Natural killer cell (primary cell): ENCODE data around the gene GKN1. TPM values are rescaled to one million over a fixed set of nuclear protein-coding genes. Genes with fewer than 3 reads are reported as not detected.

Source experiments
- ATAC-seq, 3 donors: fragments of 150-1000 bp in 2 of 3; fragments of 200-7000 bp in 1 of 3; cut with Tn5 transposase; 1 replicate in 1 of 3; 2 replicates in 2 of 3; pipeline ENCODE4 v1.10.0; 2021; ENCODE audit warnings: mild to moderate bottlenecking in 2 of 3, moderate library complexity in 2 of 3
- DNase-seq, 2 donors: peaks; one replicate each; pipeline versions ENCODE4 v3.0.0 to v3.0.0-alpha.2; 2013 to 2021; ENCODE audit warnings: mixed read lengths in 1 of 2
- H3K27ac ChIP-seq: one replicate; pipeline ENCODE4 v1.5.1; 2013; ENCODE audit warnings: mild to moderate bottlenecking, low read length
- H3K27me3 ChIP-seq: one replicate; pipeline ENCODE4 v1.6.1; 2013; ENCODE audit warnings: low read length; ENCODE audit not compliant: control insufficient read depth, insufficient read depth
- H3K36me3 ChIP-seq: one replicate; pipeline ENCODE4 v1.6.1; 2013; ENCODE audit warnings: low read length; ENCODE audit not compliant: control insufficient read depth, insufficient read depth
- H3K4me1 ChIP-seq: one replicate; pipeline ENCODE4 v1.6.1; 2013; ENCODE audit warnings: low read length; ENCODE audit not compliant: control insufficient read depth, insufficient read depth
- H3K4me3 ChIP-seq: one replicate; pipeline ENCODE4 v1.5.1; 2013; ENCODE audit warnings: low read length
- H3K9me3 ChIP-seq: one replicate; pipeline ENCODE4 v1.6.1; 2013; ENCODE audit warnings: low read length; ENCODE audit not compliant: control insufficient read depth, insufficient read depth
- H3K27ac Mint-ChIP-seq, 2 donors: one replicate each; pipeline ENCODE4 v1.8.0; 2022; ENCODE audit warnings: mild to moderate bottlenecking in 2 of 2, mixed read lengths in 2 of 2, moderate library complexity in 1 of 2
- H3K27me3 Mint-ChIP-seq, 2 donors: one replicate each; pipeline ENCODE4 v1.8.0; 2022; ENCODE audit warnings: low read depth in 2 of 2, mixed read lengths in 2 of 2
- H3K36me3 Mint-ChIP-seq: one replicate; pipeline ENCODE4 v1.8.0; 2022; ENCODE audit warnings: mixed read lengths
- H3K4me1 Mint-ChIP-seq, 2 donors: one replicate each; pipeline ENCODE4 v1.8.0; 2022; ENCODE audit warnings: mixed read lengths in 2 of 2
- H3K4me3 Mint-ChIP-seq: one replicate; pipeline ENCODE4 v1.8.0; 2022; ENCODE audit warnings: mild to moderate bottlenecking, moderate library complexity, mixed read lengths
- H3K9me3 Mint-ChIP-seq, 2 donors: one replicate each; pipeline ENCODE4 v1.8.0; 2022; ENCODE audit warnings: mixed read lengths in 2 of 2
- CTCF ChIP-seq: fragments of 200-600 bp; IDR thresholded peaks from one replicate; pipeline ENCODE4 v1.8.0; 2022; ENCODE audit warnings: antibody characterized with exemption
- WGBS: methylation state at CpG from one replicate; pipeline ENCODE4 v1.1.7; 2013; ENCODE audit warnings: missing lambda C conversion rate; ENCODE audit not compliant: insufficient coverage; 5-methylcytosine and 5-hydroxymethylcytosine counted together
- intact Hi-C: fragments of 100-400 bp; cut with micrococcal nuclease; formaldehyde crosslinking; loops from one replicate; pipeline ENCODE4 v1.14.2; 2022
- total RNA-seq, 4 donors: library from RNA; stranded (reverse); fragments of 120-200 nt in 1 of 4; gene quantifications; one replicate each; pipeline versions ENCODE4 v1.2.3 to v1.2.4, GENCODE V29; 2013 to 2022

GKN1 gene
- total RNA-seq, 3 donors from 2014 or later (not counting 1 experiment from before 2014, with no cell fraction given), result not detected

GRCh38 chr2:69021727-69022126, 47.3 kb downstream of the GKN1 start:
- no peaks in the 10 kb centered on the region for H3K9me3 Mint-ChIP-seq
- H3K27ac Mint-ChIP-seq, result no peak overlapping the region
- 89% methylated on average over 2 of the region's 4 CpGs for WGBS
- DNase-seq (no peak), ATAC-seq (no peak)
- H3K4me3 Mint-ChIP-seq, result no peak overlapping the region
- Histone ChIP-seq H3K9me3 (no peaks in the 10 kb centered on the region), H3K27me3 (peaks cover 11% of the 10 kb centered on the region), H3K4me1 (no peaks in the 10 kb centered on the region), H3K36me3 (no peaks in the 10 kb centered on the region), H3K4me3 (no peak overlapping the region), H3K27ac (no peak overlapping the region)
- no peaks in the 10 kb centered on the region for H3K4me1 Mint-ChIP-seq
- no peak for TF ChIP-seq CTCF
- H3K27me3 Mint-ChIP-seq, result peaks cover 22 to 47% of the 10 kb centered on the region in 2 donors
- H3K36me3 Mint-ChIP-seq, result no peaks in the 10 kb centered on the region
- intact Hi-C loops, result no loop called here

GRCh38 chr2:69022548-69022947, 48.1 kb downstream of the GKN1 start:
- H3K4me3 ChIP-seq, result no peak overlapping the region
- no peaks in the 10 kb centered on the region for H3K9me3 ChIP-seq
- H3K27me3 ChIP-seq, result peaks cover 3% of the 10 kb centered on the region
- Mint-ChIP-seq H3K4me1 (no peaks in the 10 kb centered on the region), H3K27ac (no peak overlapping the region), H3K9me3 (no peaks in the 10 kb centered on the region), H3K4me3 (no peak overlapping the region), H3K36me3 (no peaks in the 10 kb centered on the region), H3K27me3 (peaks cover 18 to 42% of the 10 kb centered on the region in 2 donors)
- 83% methylated on average over 1 of the region's 1 CpG for WGBS
- DNase-seq (no peak), ATAC-seq (peak in 1 of 3 donors; percentile 31)
- H3K4me1 ChIP-seq, result no peaks in the 10 kb centered on the region
- TF ChIP-seq CTCF, result no peak
- intact Hi-C loops, result no loop called here
- no peak overlapping the region for H3K27ac ChIP-seq
- H3K36me3 ChIP-seq, result no peaks in the 10 kb centered on the region

GRCh38 chr2:69023236-69023635, 48.8 kb downstream of the GKN1 start:
- ATAC-seq, result no peak
- Mint-ChIP-seq H3K4me1 (no peaks in the 10 kb centered on the region), H3K9me3 (no peaks in the 10 kb centered on the region), H3K27me3 (peaks cover 12 to 35% of the 10 kb centered on the region in 2 donors), H3K36me3 (no peaks in the 10 kb centered on the region), H3K4me3 (no peak overlapping the region), H3K27ac (no peak overlapping the region)
- peaks cover 2% of the 10 kb centered on the region for H3K27me3 ChIP-seq
- no peak overlapping the region for H3K4me3 ChIP-seq
- WGBS, result 73% methylated on average over 2 of the region's 2 CpGs
- DNase-seq, result no peak
- H3K9me3 ChIP-seq, result no peaks in the 10 kb centered on the region
- no peaks in the 10 kb centered on the region for H3K4me1 ChIP-seq
- no peak for TF ChIP-seq CTCF
- H3K36me3 ChIP-seq, result no peaks in the 10 kb centered on the region
- H3K27ac ChIP-seq, result no peak overlapping the region
- intact Hi-C loops, result no loop called here

- Mint-ChIP-seq H3K4me1 (no peaks in the 10 kb centered on the region), H3K27ac (no peak overlapping the region), H3K4me3 (no peak overlapping the region), H3K9me3 (no peaks in the 10 kb centered on the region), H3K36me3 (no peaks in the 10 kb centered on the region), H3K27me3 (peaks cover 2 to 20% of the 10 kb centered on the region in 2 donors)
- no peaks in the 10 kb centered on the region for H3K27me3 ChIP-seq
- intact Hi-C loops, result no loop called here
- H3K27ac ChIP-seq, result no peak overlapping the region
- H3K4me3 ChIP-seq, result no peak overlapping the region
- no peaks in the 10 kb centered on the region for H3K36me3 ChIP-seq
- no peak for TF ChIP-seq CTCF
- ATAC-seq (peak in 2 of 3 donors; percentile 49 to 58), DNase-seq (peak in 1 of 2 donors; percentile 24)
- H3K4me1 ChIP-seq, result no peaks in the 10 kb centered on the region
- WGBS, result 46% methylated on average over 4 of the region's 4 CpGs
- no peaks in the 10 kb centered on the region for H3K9me3 ChIP-seq
Observed at GRCh38 chr2:69026026-69026425, 51.6 kb downstream of the GKN1 start.
